ENCODE data around the gene TRPM4.

DNA sequence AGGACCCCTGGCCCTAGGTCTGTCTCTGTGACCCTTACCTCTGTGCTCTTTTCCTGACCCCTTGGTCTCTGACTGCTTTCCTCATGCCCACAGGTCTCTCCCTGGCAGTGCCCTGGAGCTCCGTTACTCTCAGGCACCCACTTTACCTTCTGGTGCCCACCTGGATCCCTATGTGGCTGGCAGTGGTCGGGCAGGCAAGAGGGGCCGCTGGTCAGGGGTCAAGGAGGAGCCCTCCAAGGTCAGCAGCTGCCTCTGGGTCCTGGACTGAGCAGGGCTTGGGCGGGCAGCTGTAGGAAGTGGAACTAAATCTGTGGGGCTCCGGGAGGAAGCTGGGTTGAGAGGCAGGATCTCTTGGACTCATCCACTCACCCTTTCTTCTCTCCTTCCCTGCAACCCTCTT, 21.9 kb upstream of the TRPM4 start:
- TF ChIP-seq, protein P1, sequence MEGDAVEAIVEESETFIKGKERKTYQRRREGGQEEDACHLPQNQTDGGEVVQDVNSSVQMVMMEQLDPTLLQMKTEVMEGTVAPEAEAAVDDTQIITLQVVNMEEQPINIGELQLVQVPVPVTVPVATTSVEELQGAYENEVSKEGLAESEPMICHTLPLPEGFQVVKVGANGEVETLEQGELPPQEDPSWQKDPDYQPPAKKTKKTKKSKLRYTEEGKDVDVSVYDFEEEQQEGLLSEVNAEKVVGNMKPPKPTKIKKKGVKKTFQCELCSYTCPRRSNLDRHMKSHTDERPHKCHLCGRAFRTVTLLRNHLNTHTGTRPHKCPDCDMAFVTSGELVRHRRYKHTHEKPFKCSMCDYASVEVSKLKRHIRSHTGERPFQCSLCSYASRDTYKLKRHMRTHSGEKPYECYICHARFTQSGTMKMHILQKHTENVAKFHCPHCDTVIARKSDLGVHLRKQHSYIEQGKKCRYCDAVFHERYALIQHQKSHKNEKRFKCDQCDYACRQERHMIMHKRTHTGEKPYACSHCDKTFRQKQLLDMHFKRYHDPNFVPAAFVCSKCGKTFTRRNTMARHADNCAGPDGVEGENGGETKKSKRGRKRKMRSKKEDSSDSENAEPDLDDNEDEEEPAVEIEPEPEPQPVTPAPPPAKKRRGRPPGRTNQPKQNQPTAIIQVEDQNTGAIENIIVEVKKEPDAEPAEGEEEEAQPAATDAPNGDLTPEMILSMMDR (IDR thresholded peaks at IDR 0.05): no peak
- TF ChIP-seq POLR2A (IDR thresholded peaks at IDR 0.05; ENCODE audit: low read depth) (no peak), POLR2AphosphoS5 (IDR thresholded peaks at IDR 0.05) (no peak), EP300 (IDR thresholded peaks at IDR 0.05) (no peak)
